Measurements from ENCODE around the gene THAP8.

- no peak for TF ChIP-seq CTCF (IDR thresholded peaks at IDR 0.05; ENCODE audit: low read depth, low read length)
- TF ChIP-seq MYC (IDR thresholded peaks at IDR 0.05; ENCODE audit: low read depth, low read length), result no peak
- TF ChIP-seq MAX (IDR thresholded peaks at IDR 0.05; ENCODE audit: low read depth, low read length), result no peak
These were observed 47.1 kb downstream of the THAP8 start for GRCh38 chr19:36006955-36007354.
